A673 (cell line): Measurements from ENCODE around the gene HILPDA.
"Not testable (repeated sequence)": the region's sequence is repeated elsewhere in the genome, so short reads cannot be mapped to it uniquely, and the experiment has no call there.

Experiments used
- CTCF ChIP-seq: fragments of 300-800, 200-600 bp; sonication (generic); conservative IDR thresholded peaks from 2 replicates; pipeline ENCODE4 v1.5.1; 2017; ENCODE audit warnings: low read depth, mild to moderate bottlenecking, antibody characterized with exemption, low read length, moderate library complexity, mixed read lengths
- EZH2 ChIP-seq: fragments of 200-600 bp; sonication (generic); IDR thresholded peaks from 2 replicates; pipeline ENCODE4 v1.6.1; 2017; ENCODE audit warnings: borderline replicate concordance, low read depth, mild to moderate bottlenecking, mixed read lengths, antibody characterized with exemption, low read length; ENCODE audit not compliant: poor library complexity, severe bottlenecking

GRCh38 chr7:128477336-128477690, 21.6 kb downstream of the HILPDA start:
- TF ChIP-seq CTCF, EZH2: not testable (repeated sequence)
